HG02678 (cell line): ENCODE data around the gene ANKFN1.

Experiments used
- ATAC-seq: cut with Tn5 transposase; IDR thresholded peaks from one replicate; pipeline ENCODE4 v1.9.1; 2021; ENCODE audit warnings: mild to moderate bottlenecking, moderate library complexity; ENCODE audit not compliant: unreplicated experiment

The ANKFN1 gene, protein sequence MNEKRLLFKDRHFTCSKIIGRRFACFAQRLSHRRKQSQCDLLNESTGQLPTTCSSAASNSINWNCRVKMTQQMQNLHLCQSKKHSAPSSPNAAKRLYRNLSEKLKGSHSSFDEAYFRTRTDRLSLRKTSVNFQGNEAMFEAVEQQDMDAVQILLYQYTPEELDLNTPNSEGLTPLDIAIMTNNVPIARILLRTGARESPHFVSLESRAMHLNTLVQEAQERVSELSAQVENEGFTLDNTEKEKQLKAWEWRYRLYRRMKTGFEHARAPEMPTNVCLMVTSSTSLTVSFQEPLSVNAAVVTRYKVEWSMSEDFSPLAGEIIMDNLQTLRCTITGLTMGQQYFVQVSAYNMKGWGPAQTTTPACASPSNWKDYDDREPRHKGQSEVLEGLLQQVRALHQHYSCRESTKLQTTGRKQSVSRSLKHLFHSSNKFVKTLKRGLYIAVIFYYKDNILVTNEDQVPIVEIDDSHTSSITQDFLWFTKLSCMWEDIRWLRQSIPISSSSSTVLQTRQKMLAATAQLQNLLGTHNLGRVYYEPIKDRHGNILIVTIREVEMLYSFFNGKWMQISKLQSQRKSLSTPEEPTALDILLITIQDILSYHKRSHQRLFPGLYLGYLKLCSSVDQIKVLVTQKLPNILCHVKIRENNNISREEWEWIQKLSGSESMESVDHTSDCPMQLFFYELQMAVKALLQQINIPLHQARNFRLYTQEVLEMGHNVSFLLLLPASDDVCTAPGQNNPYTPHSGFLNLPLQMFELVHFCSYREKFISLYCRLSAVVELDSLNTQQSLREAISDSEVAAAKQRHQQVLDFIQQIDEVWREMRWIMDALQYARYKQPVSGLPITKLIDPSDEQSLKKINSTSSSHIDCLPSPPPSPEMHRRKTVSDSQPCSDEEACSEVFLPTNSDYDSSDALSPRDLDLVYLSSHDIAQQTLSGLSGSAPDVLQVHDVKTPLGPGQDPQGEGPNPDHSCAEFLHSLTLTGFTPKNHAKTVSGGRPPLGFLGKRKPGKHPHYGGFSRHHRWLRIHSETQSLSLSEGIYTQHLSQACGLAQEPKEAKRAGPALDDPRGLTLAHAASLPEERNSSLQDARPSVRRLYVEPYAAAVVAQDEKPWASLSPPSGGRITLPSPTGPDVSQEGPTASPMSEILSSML

DNA sequence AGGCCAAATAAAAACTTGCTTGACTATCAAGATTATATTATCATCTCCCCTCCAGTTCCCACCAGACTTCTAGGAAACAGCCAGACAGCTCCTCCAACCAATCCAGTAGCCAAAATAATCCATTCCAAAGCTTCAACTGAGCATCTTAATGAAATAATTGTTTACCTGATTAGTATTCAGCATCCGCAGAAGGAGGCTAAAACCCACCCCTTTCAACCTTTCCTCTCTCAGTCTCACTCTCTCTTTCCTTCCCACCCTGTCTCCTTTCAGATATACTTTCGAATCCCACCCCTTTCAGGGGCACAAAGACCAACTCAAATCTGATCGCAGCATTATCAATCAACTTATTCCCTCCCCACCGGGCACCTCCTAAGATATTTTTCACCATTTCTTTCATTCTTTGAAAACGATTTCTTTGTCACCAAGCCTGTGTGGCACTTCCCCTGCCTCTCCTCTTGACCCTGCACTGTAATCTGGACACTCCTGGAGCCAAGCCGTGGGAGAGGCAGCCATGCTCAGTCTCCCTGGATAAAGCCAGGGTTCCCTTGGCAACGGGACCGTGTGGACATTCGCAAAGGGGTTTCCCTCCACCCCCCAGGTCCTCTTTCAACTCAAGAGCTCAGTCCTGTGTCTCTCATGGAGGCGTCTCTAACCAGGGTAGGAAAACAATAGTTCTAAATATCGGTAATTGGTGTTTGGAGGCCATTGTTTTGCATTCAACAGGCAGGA lies at the start of gene ANKFN1:
TSS of gene ANKFN1 (plus strand) at position 602 of the 729 bp plus-strand sequence. CDS start 59,193 bp downstream, outside the sequence.
- no peak for ATAC-seq

DNA sequence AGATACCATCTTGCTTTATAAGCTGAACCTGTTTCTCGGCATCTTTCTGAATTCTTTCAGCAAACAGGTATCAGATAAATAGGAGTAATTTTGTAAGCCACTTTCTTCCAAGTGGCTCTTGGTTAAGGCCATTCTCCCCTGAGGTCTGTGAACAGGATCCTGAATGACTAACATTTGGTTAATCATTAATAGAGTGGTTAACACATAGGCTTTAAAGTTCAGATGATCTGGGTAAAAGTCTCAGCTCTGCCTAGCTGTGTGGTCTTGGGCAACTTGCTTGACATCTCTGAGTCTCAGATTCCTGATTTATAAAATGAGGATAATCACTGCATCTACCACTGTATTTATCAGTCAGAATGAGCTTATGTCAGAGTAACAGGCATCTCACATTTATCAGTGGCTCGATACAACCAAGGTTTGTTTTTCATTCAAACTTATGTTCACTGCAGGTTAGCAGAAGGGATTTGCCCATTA lies 44.4 kb upstream of the ANKFN1 start:
- no peak for ATAC-seq

DNA sequence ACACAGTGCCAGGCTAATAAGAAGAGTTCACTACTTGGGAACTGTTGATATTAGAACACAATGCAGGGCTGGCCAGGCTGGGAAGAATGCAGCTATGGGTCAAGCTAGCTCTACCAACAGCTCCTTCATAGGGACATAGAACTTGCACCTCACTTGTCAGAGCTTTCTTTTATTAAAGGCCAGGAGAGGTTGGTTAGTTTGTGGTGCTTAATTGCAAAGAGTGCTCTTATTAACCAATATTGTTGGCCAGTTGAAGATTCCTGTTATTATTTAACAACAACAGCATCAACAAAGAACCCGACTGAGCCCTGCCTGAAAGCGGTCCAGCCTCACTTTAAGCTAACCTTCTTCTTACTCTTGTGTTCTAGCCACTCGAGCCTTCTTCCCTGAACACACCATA lies 43.4 kb upstream of the ANKFN1 start:
- ATAC-seq, result no peak

DNA sequence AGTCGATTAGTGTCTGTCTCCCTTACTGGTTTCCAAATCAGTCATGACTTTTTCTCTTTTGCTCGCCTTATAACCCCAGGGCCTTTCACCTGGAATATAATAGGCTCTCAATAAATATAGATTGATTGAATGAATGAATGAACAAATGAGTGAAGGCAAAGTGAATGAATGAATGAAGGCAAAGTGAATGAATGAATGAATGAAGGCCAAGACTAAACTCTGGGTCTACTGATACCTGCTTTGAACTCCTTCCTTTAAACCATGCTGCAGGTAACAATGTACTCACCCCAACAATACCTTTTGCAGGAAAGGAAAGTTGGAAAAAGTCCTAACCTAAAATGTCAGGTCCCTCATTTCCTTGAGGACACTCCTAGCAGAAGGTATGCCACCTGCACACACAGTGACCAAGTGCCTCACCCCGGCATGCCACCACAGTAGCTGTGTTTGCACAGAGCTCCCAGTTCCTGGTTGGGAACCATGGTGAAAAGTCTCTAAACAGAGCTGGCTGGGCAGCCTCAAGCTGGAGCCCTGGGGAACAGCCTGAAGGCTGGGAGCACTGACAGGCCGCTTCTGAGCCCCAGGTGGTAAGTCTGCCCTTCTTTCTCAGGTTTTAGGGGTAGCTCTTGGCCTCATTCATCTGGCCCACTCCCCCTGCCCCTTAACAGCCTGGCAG lies 42.7 kb upstream of the ANKFN1 start:
- no peak for ATAC-seq

DNA sequence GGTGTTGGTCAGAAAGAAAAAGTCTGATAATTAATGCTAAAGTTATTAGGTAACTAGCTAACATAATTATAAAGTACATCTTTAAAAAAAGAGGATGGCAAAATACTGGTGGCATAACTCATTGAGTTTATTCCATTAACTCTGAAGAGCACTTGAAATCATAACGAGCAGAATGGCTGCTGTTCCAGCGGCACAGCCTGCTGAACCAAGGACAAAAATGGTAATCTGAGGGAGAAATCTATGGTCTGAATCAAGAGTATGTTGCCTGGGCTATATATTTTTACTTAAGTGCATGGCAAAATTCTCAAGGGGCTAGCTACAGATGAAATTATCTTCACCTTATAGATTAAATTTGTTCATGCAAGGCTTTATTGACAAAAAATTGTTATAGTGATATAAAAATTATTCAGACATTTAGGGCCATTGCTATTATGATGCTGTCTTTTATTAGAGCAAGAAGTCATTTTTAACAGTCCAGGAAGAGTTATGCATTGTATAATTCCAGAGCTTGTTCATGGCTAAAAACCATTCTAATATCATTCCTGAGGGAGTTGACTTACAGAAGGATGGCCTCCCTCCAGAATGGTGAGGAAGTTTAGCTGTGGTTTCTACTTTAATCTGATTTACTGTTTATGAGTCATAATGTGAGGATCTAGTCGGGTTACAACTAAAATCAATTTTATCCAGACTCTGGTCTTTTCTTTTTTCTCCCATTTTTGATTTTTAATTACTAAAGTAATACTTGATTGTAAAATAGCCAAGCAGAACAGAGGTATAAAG lies 41.4 kb upstream of the ANKFN1 start:
- ATAC-seq, result no peak

DNA sequence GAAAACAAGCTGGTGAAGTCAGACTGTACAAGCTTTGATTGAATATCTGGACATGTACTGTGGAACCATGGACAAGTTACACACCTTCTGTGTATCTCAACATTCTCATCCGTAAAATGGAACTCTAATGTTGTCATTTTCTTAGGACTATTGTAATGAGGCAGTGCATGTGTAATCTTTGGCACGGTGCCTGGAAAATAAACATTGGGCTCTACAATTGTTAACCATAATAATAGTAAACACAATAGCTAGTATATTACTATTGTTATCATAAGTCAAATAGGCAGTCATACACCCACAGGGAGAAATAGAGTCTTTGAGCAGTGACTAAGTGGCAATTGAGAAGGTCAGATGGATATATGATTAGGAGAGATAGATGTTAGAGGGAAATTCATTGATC lies 39.8 kb upstream of the ANKFN1 start:
- ATAC-seq, result no peak

DNA sequence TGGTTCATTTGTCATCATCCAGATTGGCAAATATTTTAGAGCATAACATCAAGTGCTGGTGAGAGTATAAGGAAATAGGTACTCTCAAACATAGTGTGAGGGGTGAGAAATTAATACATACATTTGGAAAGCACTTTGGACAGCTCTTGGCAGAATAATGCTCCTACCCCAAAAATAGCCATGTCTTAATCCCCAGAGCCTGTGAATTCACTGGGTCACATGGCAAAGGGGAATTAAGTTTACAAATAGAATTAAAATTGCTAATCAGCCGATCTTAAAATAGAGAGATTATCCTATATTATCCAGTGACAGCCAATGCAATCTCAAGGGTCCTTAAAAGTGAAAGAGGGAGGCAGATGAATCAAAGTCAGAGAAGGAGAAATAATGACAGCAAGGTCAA lies 38.8 kb upstream of the ANKFN1 start:
- no peak for ATAC-seq

DNA sequence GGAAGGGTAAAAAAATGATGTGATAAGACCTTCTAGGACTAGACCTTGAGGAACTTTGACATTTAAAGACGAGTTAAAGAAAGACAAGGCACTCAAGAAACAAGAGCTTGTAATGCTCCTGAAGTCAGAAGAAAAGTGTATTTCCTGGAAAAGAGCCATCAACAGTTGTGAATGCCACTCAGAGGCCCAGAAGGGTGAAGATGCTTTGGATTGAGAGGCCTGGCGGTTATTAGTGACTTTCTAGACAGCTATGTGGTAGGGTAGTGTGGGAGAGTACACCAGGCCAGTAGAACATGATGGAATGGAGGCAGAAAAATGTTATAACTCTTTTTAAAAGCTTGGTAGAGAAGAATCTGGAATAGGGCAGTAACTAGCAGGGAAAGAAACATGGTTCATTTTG lies 34.1 kb upstream of the ANKFN1 start:
- no peak for ATAC-seq

DNA sequence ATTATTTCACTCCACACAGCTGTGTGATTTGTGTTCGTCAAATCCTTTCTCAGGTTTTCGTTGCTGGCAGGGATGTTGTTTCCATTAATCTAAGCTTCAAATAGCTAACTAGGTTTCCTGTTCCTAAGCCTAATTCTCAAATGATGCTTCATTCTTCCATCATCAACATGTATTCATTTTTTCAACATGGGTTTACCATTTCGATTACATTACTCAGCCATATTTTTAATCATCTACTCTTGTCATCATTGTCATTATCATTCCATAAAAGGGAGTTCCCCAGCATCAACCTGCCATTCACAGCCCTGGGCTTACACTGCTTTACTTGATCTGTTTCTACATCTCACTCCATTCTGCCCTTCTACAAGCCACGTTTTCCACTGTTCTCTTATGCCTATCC lies 33.3 kb upstream of the ANKFN1 start:
- ATAC-seq, result no peak

DNA sequence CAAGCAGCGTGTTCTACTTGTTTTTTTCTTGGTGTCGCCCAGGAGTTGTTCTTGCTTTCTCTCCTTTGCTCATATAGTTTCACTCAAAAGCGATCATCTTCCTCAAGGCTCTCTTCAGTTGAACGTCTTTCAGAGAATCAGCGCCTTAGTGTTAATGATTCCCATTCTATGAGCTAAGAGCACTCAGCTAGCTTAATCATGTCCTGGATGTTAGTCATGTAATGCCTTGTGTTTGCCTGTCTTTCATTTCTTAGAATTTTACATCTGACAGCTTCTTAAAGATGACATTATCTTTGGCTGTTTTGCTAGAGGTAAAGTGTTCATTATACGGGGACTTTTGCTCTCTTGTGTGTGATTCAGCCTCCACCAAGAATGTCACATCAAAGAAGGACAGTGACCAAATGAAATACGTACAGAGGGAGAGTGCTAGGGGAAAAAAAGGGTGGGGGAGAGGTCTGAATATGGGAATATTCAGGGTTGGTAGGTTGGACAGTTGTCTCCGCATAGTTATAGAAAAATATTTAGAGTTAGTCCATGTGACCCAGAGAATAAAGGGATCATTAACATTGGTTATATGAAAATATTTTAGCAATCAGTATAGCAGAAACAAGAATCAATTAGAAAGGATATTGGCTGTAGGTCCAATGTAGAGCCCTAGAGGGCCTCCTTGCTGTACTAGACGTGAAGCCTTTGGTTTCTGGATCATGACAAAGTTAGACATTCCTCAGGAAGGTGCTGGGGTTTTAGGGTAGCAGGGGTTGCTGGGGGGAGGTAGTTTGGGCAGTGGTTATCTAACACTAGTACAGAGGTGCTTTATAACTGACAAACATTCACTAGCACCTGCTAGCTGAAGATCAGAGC lies 31.9 kb upstream of the ANKFN1 start:
- ATAC-seq, result no peak

DNA sequence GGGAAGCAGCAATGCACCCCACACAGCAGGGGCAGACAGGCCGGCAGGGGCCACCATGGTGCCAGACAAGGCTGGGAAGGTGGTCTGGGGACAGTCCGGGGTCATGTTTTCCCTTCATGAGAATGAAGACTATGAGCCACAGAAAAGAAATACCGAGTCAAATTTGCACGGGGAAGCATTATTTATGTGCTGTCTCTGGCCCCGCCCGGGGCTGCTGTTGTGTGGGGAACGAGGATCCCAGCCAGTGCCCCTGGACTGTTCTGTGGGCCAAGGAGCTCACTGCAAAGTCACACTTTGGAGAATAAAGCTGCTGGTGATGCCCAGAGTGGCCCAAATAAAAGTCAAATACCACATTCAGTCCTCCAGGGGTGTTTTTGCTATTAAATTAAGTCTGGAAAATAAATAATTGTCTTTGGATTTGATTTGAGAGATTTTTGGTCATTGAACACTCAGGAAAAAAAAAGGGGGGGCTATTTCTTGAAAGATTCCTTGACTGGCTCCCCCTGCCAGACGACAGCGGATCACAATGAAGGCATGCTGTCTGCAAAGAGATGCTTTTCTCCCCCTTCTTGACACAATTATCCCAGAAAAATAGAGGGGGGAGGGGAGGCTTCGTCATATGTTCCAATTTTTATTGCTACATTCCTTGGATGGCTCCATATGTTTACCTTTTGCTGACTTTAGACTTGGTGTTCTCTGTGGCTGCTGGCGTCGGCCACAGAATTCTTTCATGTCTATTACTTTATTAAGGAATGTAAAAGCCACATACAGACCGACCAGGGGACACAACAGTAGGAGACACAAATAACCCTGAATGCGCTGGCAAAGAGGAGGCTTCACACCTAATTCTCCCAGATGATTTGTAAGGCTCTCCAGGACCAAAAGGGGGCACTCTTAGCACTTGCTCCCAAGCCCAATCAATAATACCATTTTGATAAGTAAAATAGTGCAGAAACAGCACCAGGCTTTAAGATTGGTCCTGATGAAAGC lies 27.1 kb upstream of the ANKFN1 start:
- ATAC-seq, result no peak

DNA sequence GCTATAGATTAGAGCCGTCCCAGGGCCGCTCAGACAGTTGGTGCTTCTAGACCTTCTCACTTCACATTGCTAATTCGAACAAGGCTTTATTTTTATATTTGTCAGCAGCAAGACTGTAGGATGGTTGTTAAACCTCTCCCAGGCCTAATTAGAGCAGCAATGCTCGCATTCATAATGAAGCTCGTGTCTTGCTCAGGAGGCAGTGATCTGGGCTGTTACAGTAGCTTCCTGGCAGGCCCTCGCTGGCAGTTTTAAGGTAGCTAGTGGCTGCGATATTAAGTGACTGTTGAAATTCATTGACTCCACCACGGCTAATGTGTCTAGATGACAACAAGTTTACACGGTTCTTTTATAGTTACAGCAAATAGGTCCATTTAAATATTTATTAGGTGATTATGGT lies 23.2 kb upstream of the ANKFN1 start:
- ATAC-seq, result no peak

DNA sequence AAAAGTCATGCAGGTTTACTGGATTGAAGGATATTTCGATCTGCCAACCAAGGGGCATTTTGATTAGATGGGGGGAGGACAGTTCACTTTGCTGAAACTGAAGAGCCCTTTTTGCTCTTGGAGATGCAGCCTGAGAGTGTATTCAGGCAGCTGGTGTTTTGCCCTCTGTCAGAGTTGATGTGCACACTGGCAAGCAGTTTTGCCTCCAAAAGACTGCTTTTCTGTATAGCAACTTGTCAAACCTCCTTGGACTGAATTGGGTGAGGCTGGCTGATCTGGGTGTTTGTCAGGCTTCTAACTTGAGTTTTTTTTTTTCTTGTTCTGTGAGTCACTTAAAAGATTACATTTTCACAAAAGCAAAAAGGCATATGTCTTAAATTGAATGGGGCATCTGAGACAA lies 22.6 kb upstream of the ANKFN1 start:
- no peak for ATAC-seq

DNA sequence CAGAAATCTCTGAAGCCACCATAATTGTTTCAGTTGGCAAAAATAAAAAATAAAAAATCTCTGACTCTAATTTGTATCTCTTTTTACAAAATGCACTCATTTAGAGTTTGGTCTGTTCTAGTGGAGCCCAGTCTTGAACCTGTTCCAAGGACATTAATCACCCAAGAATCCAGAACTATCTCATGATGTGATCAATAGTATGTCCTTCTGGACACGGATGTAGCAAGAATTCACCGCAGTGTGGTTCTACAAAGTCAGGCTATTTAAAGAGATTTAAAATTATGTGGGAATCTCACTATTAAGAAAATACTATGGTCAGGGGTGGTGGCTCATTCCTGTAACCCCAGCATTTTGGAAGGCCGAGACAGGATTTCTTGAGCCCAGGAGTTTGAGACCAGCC lies 21.8 kb upstream of the ANKFN1 start:
- ATAC-seq, result no peak

DNA sequence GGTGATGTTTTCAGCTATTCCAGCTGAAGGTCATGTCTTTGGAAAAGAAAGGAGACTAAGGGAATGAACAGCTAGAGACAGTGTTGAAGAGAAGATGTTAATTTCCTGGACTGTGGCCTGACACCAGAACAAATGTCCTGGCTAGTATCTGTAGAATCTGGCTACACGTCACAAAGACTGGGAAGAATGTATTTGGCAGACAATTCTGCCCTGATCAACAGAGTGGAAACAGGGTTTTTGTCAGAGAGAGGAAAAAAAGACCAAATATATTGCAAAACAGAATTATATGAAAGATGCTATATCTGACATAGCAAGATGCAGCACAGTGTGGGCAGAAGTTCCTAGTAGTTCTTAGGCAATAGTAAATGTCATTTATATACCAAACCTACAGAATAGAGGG lies 17.0 kb upstream of the ANKFN1 start:
- ATAC-seq, result no peak

DNA sequence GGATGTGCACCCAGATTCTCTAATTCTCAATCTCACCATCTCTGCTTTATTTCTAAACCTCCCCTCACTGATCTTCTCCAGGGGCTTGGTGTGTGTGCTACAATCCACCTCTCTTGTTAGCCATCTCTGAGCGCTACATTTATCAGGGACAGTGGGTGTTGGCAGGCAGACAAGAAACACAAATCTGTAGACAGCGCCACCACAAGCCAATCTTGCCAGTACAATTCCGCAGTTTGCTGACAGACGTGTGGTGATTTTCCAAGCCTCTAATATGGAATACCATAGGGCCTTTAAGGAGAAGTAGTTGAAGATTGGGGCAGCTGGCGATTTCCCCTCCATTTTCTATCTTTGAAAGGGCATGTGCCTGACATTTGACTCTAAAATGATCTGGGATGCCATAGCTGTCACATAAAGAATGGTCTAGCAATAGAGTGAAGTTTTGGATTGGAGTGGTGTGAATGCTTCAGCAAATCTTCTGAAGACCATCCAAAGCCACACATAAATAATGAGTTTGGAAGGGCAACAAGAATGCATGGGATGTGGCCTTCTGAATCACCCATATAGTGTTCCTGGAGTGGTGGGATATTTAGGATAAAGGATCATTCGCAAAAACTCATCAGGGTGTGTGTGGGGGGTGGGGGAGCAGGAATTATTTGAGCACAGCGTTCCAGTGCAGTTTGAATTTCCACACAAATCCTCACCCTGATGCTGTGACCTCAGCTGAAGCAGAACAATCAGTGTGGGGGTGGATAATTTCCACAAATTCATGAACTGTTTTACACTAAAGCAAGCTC lies 12.0 kb upstream of the ANKFN1 start:
- no peak for ATAC-seq
